ENCODE measurements around the gene ZFYVE1. TPM values are rescaled to one million over a fixed set of nuclear protein-coding genes. Genes with fewer than 3 reads are reported as not detected.

Gene ZFYVE1, protein sequence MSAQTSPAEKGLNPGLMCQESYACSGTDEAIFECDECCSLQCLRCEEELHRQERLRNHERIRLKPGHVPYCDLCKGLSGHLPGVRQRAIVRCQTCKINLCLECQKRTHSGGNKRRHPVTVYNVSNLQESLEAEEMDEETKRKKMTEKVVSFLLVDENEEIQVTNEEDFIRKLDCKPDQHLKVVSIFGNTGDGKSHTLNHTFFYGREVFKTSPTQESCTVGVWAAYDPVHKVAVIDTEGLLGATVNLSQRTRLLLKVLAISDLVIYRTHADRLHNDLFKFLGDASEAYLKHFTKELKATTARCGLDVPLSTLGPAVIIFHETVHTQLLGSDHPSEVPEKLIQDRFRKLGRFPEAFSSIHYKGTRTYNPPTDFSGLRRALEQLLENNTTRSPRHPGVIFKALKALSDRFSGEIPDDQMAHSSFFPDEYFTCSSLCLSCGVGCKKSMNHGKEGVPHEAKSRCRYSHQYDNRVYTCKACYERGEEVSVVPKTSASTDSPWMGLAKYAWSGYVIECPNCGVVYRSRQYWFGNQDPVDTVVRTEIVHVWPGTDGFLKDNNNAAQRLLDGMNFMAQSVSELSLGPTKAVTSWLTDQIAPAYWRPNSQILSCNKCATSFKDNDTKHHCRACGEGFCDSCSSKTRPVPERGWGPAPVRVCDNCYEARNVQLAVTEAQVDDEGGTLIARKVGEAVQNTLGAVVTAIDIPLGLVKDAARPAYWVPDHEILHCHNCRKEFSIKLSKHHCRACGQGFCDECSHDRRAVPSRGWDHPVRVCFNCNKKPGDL
- total RNA-seq, result 10 to 100 TPM in 1 of 2 experiments, 1 to 10 TPM in 1; 7.2 to 10.4 TPM

DNA sequence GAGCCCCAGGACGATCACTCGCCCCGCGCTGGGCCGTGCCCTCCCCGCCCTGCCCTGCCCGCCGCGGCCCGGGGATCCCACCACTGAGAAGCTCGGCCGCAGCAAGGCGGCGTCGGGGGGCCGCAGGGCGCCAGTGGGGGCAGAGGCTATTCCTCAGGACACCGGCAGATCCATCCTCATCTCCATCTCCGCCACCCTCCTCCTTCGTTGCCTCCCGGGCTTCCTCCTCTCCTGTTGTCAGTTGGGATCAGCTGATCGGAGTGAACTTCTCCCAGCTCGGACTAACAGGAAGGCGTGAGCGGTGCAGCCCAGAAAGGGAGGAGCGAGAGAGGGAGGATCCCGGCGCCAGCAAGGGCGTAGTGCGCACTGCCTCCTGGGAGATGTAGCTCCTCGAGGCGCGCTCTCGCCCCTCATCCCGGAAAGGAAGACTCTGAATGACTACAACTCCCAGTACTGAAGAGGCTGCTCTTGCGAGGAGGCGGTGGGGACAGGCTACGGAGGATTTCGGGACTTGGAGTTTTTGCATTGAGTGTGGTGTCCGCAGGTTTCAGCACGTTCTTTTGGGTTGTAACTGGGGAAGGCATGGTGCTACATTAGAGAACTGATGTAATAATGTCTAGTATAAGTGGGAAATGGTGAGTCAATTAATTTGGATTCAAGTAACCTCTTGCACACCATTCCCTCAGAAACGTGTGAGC lies at the start of gene ZFYVE1:
Gene ZFYVE1, minus strand, starts transcription at position 262 of the 698 bp plus-strand sequence. CDS start 2,598 bp downstream, outside the sequence.
- no peaks in the 10 kb centered on the region for H3K27me3 Mint-ChIP-seq
- TF ChIP-seq, protein P1, sequence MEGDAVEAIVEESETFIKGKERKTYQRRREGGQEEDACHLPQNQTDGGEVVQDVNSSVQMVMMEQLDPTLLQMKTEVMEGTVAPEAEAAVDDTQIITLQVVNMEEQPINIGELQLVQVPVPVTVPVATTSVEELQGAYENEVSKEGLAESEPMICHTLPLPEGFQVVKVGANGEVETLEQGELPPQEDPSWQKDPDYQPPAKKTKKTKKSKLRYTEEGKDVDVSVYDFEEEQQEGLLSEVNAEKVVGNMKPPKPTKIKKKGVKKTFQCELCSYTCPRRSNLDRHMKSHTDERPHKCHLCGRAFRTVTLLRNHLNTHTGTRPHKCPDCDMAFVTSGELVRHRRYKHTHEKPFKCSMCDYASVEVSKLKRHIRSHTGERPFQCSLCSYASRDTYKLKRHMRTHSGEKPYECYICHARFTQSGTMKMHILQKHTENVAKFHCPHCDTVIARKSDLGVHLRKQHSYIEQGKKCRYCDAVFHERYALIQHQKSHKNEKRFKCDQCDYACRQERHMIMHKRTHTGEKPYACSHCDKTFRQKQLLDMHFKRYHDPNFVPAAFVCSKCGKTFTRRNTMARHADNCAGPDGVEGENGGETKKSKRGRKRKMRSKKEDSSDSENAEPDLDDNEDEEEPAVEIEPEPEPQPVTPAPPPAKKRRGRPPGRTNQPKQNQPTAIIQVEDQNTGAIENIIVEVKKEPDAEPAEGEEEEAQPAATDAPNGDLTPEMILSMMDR (IDR thresholded peaks at IDR 0.05), result no peak
- peaks cover 33% of the 10 kb centered on the region for H3K4me1 Mint-ChIP-seq (ENCODE audit: low read depth)
- peak within 1 kb of the TSS; percentile 91 for H3K27ac Mint-ChIP-seq
- POLR2A ChIA-PET, result interaction anchor here (0.6 to 4.1 kb wide), 3 partner anchors 29 to 32 kb away, joined by 3 to 29 read pairs (median 3); partner anchors contain the start of gene RBM25
- H3K4me3 Mint-ChIP-seq, result peak within 1 kb of the TSS; percentile 91
- CTCF ChIA-PET, result interaction anchor here (1.0 to 1.3 kb wide), 2 partner anchors 10 to 14 kb away, joined by 3 read pairs; no protein-coding TSS in a partner anchor
- H3K36me3 Mint-ChIP-seq (ENCODE audit: low read depth), result peaks cover 13% of the 10 kb centered on the region
- ATAC-seq (peak; percentile 99), DNase-seq (peak; percentile 97)
- no peaks in the 10 kb centered on the region for H3K9me3 Mint-ChIP-seq
- intact Hi-C loops (cut with micrococcal nuclease), result loop anchor here (1.0 kb wide), 1 partner anchor 31 kb away; the partner anchor contains the start of gene RBM25

DNA sequence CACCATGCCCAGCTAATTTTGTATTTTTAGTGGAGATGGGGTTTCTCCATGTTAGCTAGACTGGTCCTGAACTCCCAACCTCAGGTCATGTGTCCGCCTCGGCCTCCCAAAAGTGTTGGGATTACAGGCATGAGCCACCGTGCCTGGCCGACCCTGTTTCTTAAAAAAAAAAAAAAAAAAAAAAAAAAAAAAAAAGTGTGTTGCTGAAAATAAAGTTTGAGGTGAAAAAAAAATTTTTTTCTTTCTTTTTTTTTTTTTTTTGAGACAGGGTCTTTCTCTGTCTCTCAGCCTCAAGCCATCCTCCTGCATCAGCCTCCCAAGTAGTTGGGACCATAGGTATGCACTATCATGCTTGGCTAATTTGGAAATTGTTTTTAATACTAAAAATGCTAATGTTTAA lies 42.7 kb upstream of the ZFYVE1 start:
- Mint-ChIP-seq H3K9me3 (no peaks in the 10 kb centered on the region), H3K4me1 (ENCODE audit: low read depth) (peaks cover 28% of the 10 kb centered on the region), H3K27me3 (no peaks in the 10 kb centered on the region), H3K4me3 (no peak overlapping the region), H3K27ac (no peak overlapping the region), H3K36me3 (ENCODE audit: low read depth) (peaks cover 36% of the 10 kb centered on the region)
- ChIA-PET POLR2A (interaction anchor here (4.1 kb wide), 1 partner anchor 11 kb away, joined by 27 read pairs; the partner anchor contains the start of gene RBM25), CTCF (no interaction called here)
- DNase-seq (no peak), ATAC-seq (no peak)
- intact Hi-C loops (cut with micrococcal nuclease), result no loop called here
- TF ChIP-seq, protein P1 (IDR thresholded peaks at IDR 0.05), result no peak

DNA sequence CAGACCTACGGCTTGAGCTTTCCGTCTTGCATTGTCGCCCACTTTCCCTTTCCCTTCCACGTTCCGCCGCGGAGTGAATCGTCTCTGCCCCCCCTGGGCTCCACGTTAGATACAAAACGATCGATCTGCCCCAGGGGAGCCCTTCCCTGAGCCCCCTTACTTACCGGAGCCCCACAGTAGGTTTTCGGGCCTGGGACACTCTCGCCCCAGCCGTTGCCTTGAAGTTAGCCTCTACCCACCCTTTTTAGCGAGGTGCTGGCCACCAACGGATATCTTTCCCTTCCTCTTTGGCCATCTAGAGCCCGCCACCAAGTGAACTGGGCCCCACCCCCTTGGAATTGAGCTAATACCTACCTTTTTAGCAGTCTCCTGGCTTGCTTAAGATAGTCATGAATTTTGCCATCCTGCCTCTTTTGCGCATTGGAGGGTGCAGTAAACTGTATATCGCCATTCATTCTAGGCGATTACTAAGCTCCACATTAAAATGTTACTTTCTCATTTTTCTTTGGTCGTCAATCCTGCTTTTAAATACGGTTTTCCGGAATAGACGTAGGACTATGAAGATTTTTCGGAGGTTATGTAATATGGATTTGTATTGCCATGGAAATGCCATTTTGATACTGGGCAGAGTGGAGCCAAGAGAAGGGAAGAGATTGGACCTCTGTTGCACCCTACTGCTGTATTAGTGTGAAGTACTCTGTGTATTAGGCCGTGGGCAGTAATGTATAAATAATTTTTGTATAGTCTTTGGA lies 32.2 kb upstream of the ZFYVE1 start:
- intact Hi-C loops (cut with micrococcal nuclease), result loop anchor here (1.0 kb wide), 1 partner anchor 32 kb away; the partner anchor contains the start of gene ZFYVE1
- POLR2A ChIA-PET, result interaction anchor here (0.6 to 2.7 kb wide), 20 partner anchors 8 to 228 kb away, joined by 3 to 29 read pairs (median 4); partner anchors contain the start of genes PSEN1 and ZFYVE1
- Mint-ChIP-seq H3K36me3 (ENCODE audit: low read depth) (peaks cover 38% of the 10 kb centered on the region), H3K4me3 (no peak overlapping the region), H3K27ac (no peak overlapping the region), H3K27me3 (no peaks in the 10 kb centered on the region), H3K4me1 (ENCODE audit: low read depth) (peaks cover 35% of the 10 kb centered on the region), H3K9me3 (no peaks in the 10 kb centered on the region)
- CTCF ChIA-PET, result interaction anchor here (1.3 to 2.0 kb wide), 5 partner anchors 10 to 110 kb away, joined by 4 to 7 read pairs (median 4); partner anchors contain the start of gene PSEN1
- TF ChIP-seq, protein P1 (IDR thresholded peaks at IDR 0.05), result no peak
- ATAC-seq (no peak), DNase-seq (no peak)

DNA sequence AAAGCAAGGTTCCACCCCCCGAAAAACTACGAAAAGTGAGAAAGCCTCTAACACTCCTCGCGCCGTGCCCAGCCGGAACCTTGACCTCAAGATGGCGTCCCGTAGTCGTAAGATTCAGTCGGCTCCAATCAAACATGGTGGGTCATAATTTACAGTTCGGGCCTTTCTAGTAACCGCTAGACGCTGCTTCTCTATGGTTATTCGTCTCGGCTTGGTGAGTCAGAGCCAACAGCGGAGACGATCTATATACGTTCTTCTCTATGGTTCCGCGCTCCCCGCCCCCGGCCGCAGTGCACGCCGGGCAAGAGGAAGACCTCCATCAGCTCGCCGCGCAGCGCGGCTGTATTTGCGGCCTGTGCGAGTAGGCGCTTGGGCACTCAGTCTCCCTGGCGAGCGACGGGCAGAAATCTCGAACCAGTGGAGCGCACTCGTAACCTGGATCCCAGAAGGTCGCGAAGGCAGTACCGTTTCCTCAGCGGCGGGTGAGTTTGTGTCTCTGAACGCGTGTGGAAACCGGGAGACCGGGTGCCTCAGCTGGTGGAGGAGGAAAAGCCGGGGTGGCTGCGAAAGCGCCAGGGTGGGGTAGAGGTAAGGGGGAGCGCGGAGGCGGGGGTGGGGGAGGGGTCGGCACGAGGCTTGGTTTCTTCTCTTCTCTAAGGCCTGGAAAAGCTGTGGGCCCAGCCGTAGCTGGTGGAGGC lies 31.5 kb upstream of the ZFYVE1 start, which contains the start of gene RBM25:
Gene RBM25, plus strand, starts transcription at position 311 of the 698 bp plus-strand sequence. CDS start 13,108 bp downstream, outside the sequence.
- no peaks in the 10 kb centered on the region for H3K27me3 Mint-ChIP-seq
- ChIA-PET CTCF (interaction anchor here (0.8 to 2.0 kb wide), 7 partner anchors 9 to 110 kb away, joined by 3 to 7 read pairs (median 4); partner anchors contain the start of gene PSEN1), POLR2A (interaction anchor here (0.6 to 2.7 kb wide), 26 partner anchors 9 to 1020 kb away, joined by 3 to 29 read pairs (median 4); partner anchors contain the start of genes PSEN1 and ZFYVE1)
- peak; percentile 96 for ATAC-seq
- no peak within 1 kb of the TSS for H3K4me3 Mint-ChIP-seq
- peak; percentile 98 for DNase-seq
- H3K27ac Mint-ChIP-seq, result no peak within 1 kb of the TSS
- TF ChIP-seq, protein P1 (IDR thresholded peaks at IDR 0.05), result no peak
- H3K4me1 Mint-ChIP-seq (ENCODE audit: low read depth), result peaks cover 29% of the 10 kb centered on the region
- peaks cover 33% of the 10 kb centered on the region for H3K36me3 Mint-ChIP-seq (ENCODE audit: low read depth)
- intact Hi-C loops (cut with micrococcal nuclease), result loop anchor here (1.0 kb wide), 1 partner anchor 31 kb away; the partner anchor contains the start of gene ZFYVE1
- H3K9me3 Mint-ChIP-seq, result no peaks in the 10 kb centered on the region
